Measurements from ENCODE around the gene PPP1R11. TPM values are rescaled to one million over a fixed set of nuclear protein-coding genes. Genes with fewer than 3 reads are reported as not detected.

Gene PPP1R11
- total and polyA plus RNA-seq, 2 of the 4 experiments (the other 2 are of a cell fraction): 15.6 to 46.0 TPM

GRCh38 chr6:30101444-30102413 is 34.7 kb downstream of the PPP1R11 start:
- H2AK9ac ChIP-seq (replicated peaks; ENCODE audit: low read depth, low read length, poor library complexity): no peak overlapping the region
- no peak overlapping the region for H2AK5ac ChIP-seq (ENCODE audit: low read depth, low read length)
- peak overlapping the region; percentile 62; the same call in 1 of the 2 replicates for H4K91ac ChIP-seq (ENCODE audit: insufficient read depth, low read depth, low read length)
- in situ Hi-C loops (cut with MboI; ENCODE audit: low sequenced_read_pairs) (no loop called here), intact Hi-C loops (cut with micrococcal nuclease) (loop anchor here (2.0 to 5.0 kb wide), 2 partner anchors 35 to 116 kb away; partner anchors contain the start of gene PPP1R11), dilution Hi-C loops (cut with HindIII; ENCODE audit: low sequenced_read_pairs, unreplicated experiment) (no loop called here)
- H4K8ac ChIP-seq (ENCODE audit: low read depth in 2 of 2, low read length in 2 of 2): peak overlapping the region; percentile 73 to 88; a peak in 2 of 4 replicates
- no peaks in the 10 kb centered on the region for H3K79me1 ChIP-seq (ENCODE audit: low read depth in 1 of 2, low read length in 2 of 2)
- H3K18ac ChIP-seq (ENCODE audit: low read depth, low read length): peak overlapping the region; percentile 37; the same call in 1 of the 2 replicates
- peak; percentile 33 for TF ChIP-seq CTCF (conservative IDR thresholded peaks at IDR 0.05; ENCODE audit: low read depth, low read length)
- no peak for TF ChIP-seq RFX5 (IDR thresholded peaks at IDR 0.05; ENCODE audit: low read depth, low read length)
- TF ChIP-seq RAD21 (IDR thresholded peaks at IDR 0.05; ENCODE audit: low read length): peak; percentile 20; the same call in 1 of the 2 replicates
- TF ChIP-seq RCOR1 (IDR thresholded peaks at IDR 0.05; ENCODE audit: insufficient replicate concordance, low read length): no peak
- TF ChIP-seq MAFK (IDR thresholded peaks at IDR 0.05; ENCODE audit: low read depth, low read length): no peak
- TF ChIP-seq SMC3 (IDR thresholded peaks at IDR 0.05; ENCODE audit: low read depth, low read length): no peak
- no peak for TF ChIP-seq FOS (IDR thresholded peaks at IDR 0.05; ENCODE audit: low read depth, low read length)
- peak; percentile 26; the same call in 1 of the 2 replicates for TF ChIP-seq MAZ (IDR thresholded peaks at IDR 0.05; ENCODE audit: borderline replicate concordance, low read depth, low read length)
- peak; percentile 97 for ATAC-seq (ENCODE audit: low read depth)
- H3K56ac ChIP-seq (ENCODE audit: extremely low read depth, insufficient read depth, low read length): no peak overlapping the region
- no peak overlapping the region for H2BK20ac ChIP-seq (ENCODE audit: low read depth, low read length)
- CTCF ChIA-PET: interaction anchor here (0.8 to 1.6 kb wide), 2 partner anchors 14 to 29 kb away, joined by 3 to 16 read pairs; no protein-coding TSS in a partner anchor
- no TSS peak for BruUV-seq (replicated peaks)
- H3K4ac ChIP-seq (ENCODE audit: low read depth, low read length): peak overlapping the region; percentile 49; the same call in 1 of the 2 replicates
- H2AFZ ChIP-seq (replicated peaks; ENCODE audit: low read length, poor library complexity): peak overlapping the region; percentile 93
- no peak overlapping the region for H3K14ac ChIP-seq (replicated peaks; ENCODE audit: low read depth, low read length)
- no peak overlapping the region for H2BK120ac ChIP-seq (ENCODE audit: low read depth, low read length)
- H2BK5ac ChIP-seq (ENCODE audit: low read depth, low read length, poor library complexity, severe bottlenecking): no peak overlapping the region
- 5% methylated on average over 25 of the region's 51 CpGs; no CpG with 5 or more reads in 1 of the 2 experiments for WGBS, 2 experiments (ENCODE audit: extremely low coverage in 2 of 2, insufficient read length in 1 of 2)
- peak overlapping the region; percentile 47 for H3K9ac ChIP-seq (ENCODE audit: low read depth, low read length)
- peak overlapping the region; percentile 43 for H3K4me3 ChIP-seq (ENCODE audit: insufficient read depth, low read depth, low read length)
- DNase-seq: peak; percentile 77
- no peaks in the 10 kb centered on the region for H4K20me1 ChIP-seq (ENCODE audit: insufficient read depth, low read length)
- POLR2A ChIA-PET (ENCODE audit: unreplicated experiment): interaction anchor here (0.6 kb wide), 1 partner anchor 35 kb away, joined by 4 read pairs; the partner anchor contains the start of gene PPP1R11
- H3K4me1 ChIP-seq (ENCODE audit: control insufficient read depth, insufficient read depth, low read length): peaks cover 6% of the 10 kb centered on the region
- peak overlapping the region; percentile 41; the same call in 1 of the 2 replicates for H3K23ac ChIP-seq (ENCODE audit: low read depth, low read length)
- H3K36me3 ChIP-seq (ENCODE audit: control insufficient read depth, insufficient read depth, low read length): no peaks in the 10 kb centered on the region
- H3K4me2 ChIP-seq (ENCODE audit: low read depth, low read length): peak overlapping the region; percentile 80
- H3K9me1 ChIP-seq (ENCODE audit: insufficient read depth, low read length): no peaks in the 10 kb centered on the region; the same call in 1 of the 2 replicates
- H3K27me3 ChIP-seq (ENCODE audit: control insufficient read depth, insufficient read depth, low read length): peaks cover 58% of the 10 kb centered on the region
- no peak overlapping the region for H2BK15ac ChIP-seq (ENCODE audit: low read depth, low read length)
- H3K27ac ChIP-seq (ENCODE audit: insufficient read depth, low read length): no peak overlapping the region
- H3K9me3 ChIP-seq (ENCODE audit: control insufficient read depth, insufficient read depth, low read length): peaks cover 2% of the 10 kb centered on the region; the same call in 1 of the 2 replicates
- peak overlapping the region; percentile 71 for H4K5ac ChIP-seq (ENCODE audit: low read depth, low read length)

Measured in IMR-90 (cell line).